B cell (primary cell): ENCODE measurements around the gene CST6. TPM values are rescaled to one million over a fixed set of nuclear protein-coding genes. Genes with fewer than 3 reads are reported as not detected.

ENCODE experiments used
- ATAC-seq: fragments of 200-7000 bp; cut with Tn5 transposase; one replicate; pipeline ENCODE4 v1.10.0; 2021; ENCODE audit warnings: low read depth, mild to moderate bottlenecking, moderate number of reproducible peaks, moderate library complexity
- CTCF ChIA-PET: fragments of 350-600 bp; sonication (Branson Sonifier 250); formaldehyde crosslinking; loops from one replicate; lab custom pipeline; 2021; ENCODE audit warnings: antibody characterized with exemption, inconsistent platforms; lab: Charles Lee
- POLR2A ChIA-PET: fragments of 350-600 bp; sonication (Branson Sonifier 250); formaldehyde crosslinking; loops from one replicate; lab custom pipeline; 2021; ENCODE audit warnings: antibody characterized with exemption; lab: Charles Lee
- DNase-seq: peaks from one replicate; pipeline ENCODE4 v3.0.0; 2013
- H2AFZ ChIP-seq: 2 replicates; pipeline ENCODE4 v1.6.1; 2012; ENCODE audit warnings: mild to moderate bottlenecking, low read depth, low read length; ENCODE audit not compliant: insufficient read depth, poor library complexity, severe bottlenecking
- H3K27ac ChIP-seq, 2 donors: 1 replicate in 1 of 2; 2 replicates in 1 of 2; pipeline ENCODE4 v1.5.1; 2012 to 2013; ENCODE audit warnings: low read length in 2 of 2, mild to moderate bottlenecking in 2 of 2, moderate library complexity in 1 of 2
- H3K27me3 ChIP-seq, 4 experiments: fragments of 200-600 bp in 1 of 4; sonication (generic) in 1 of 4; replicated peaks in 1 of 4; 1 replicate in 2 of 4; 2 replicates in 2 of 4; pipeline versions ENCODE4 v1.6.1 to v1.7.0; 2013 to 2016; ENCODE audit warnings: low read length in 3 of 4, mild to moderate bottlenecking in 2 of 4, mixed read lengths in 1 of 4, moderate library complexity in 1 of 4; ENCODE audit not compliant: insufficient read depth in 4 of 4, control insufficient read depth in 3 of 4; ENCODE audit errors: control extremely low read depth in 1 of 4
- H3K36me3 ChIP-seq, 2 experiments: replicated peaks in 1 of 2; 1 replicate in 1 of 2; 2 replicates in 1 of 2; pipeline versions ENCODE4 v1.6.1 to v1.7.1; 2013; ENCODE audit warnings: low read length in 1 of 2; ENCODE audit not compliant: insufficient read depth in 2 of 2, control insufficient read depth in 1 of 2; ENCODE audit errors: control extremely low read depth in 1 of 2, extremely low read depth in 1 of 2
- H3K4me1 ChIP-seq, 2 donors: fragments of 200-600 bp in 1 of 2; sonication (generic) in 1 of 2; 1 replicate in 1 of 2; 2 replicates in 1 of 2; pipeline versions ENCODE4 v1.5.1 to v1.6.1; 2013 to 2017; ENCODE audit warnings: low read length in 2 of 2; ENCODE audit not compliant: control insufficient read depth in 2 of 2, insufficient read depth in 2 of 2
- H3K4me2 ChIP-seq: replicated peaks from 2 replicates; pipeline ENCODE3; 2012; ENCODE audit warnings: mild to moderate bottlenecking, low read depth, low read length; ENCODE audit not compliant: poor library complexity, severe bottlenecking
- H3K4me3 ChIP-seq, 5 experiments: fragments of 200-600 bp in 1 of 5; sonication (generic) in 1 of 5; 1 replicate in 3 of 5; 2 replicates in 2 of 5; pipeline versions ENCODE4 v1.5.1 to v1.7.0; 2011 to 2016; ENCODE audit warnings: low read length in 4 of 5, mild to moderate bottlenecking in 4 of 5, low read depth in 2 of 5, control low read depth in 1 of 5, moderate library complexity in 1 of 5; ENCODE audit not compliant: insufficient read depth in 1 of 5; ENCODE audit errors: control extremely low read depth in 1 of 5, extremely low read depth in 1 of 5
- H3K79me2 ChIP-seq: fragments of 200-600 bp; sonication (generic); one replicate; pipeline ENCODE4 v1.6.0; 2016; ENCODE audit warnings: low read length; ENCODE audit not compliant: control insufficient read depth, insufficient read depth
- H3K9ac ChIP-seq: fragments of 200-600 bp; sonication (generic); 2 replicates; pipeline ENCODE4 v1.6.1; 2017; ENCODE audit warnings: mild to moderate bottlenecking, low read length, moderate library complexity
- H3K9me3 ChIP-seq, 3 donors: one replicate each; pipeline versions ENCODE4 v1.6.1 to v1.7.1; 2013; ENCODE audit warnings: low read length in 2 of 3; ENCODE audit not compliant: control insufficient read depth in 2 of 3, insufficient read depth in 1 of 3; ENCODE audit errors: control extremely low read depth in 1 of 3
- H4K20me1 ChIP-seq: 2 replicates; pipeline ENCODE4 v1.6.0; 2012; ENCODE audit warnings: mild to moderate bottlenecking, low read length; ENCODE audit not compliant: insufficient read depth, control insufficient read depth, poor library complexity, severe bottlenecking
- H3K27ac Mint-ChIP-seq: one replicate; pipeline ENCODE4 v1.8.0; 2021; ENCODE audit warnings: mixed read lengths
- H3K27me3 Mint-ChIP-seq: one replicate; pipeline ENCODE4 v1.8.0; 2021; ENCODE audit warnings: mixed read lengths
- H3K4me1 Mint-ChIP-seq: one replicate; pipeline ENCODE4 v1.8.0; 2021; ENCODE audit warnings: mixed read lengths
- H3K4me3 Mint-ChIP-seq: one replicate; pipeline ENCODE4 v1.8.0; 2021; ENCODE audit warnings: mixed read lengths
- H3K9me3 Mint-ChIP-seq: one replicate; pipeline ENCODE4 v1.8.0; 2022; ENCODE audit warnings: mixed read lengths; ENCODE audit not compliant: insufficient read depth
- EZH2 ChIP-seq: IDR thresholded peaks from 2 replicates; pipeline ENCODE4 v1.6.1; 2012; ENCODE audit warnings: borderline replicate concordance, low read depth, mild to moderate bottlenecking, moderate library complexity, low read length; ENCODE audit not compliant: insufficient read depth, poor library complexity, severe bottlenecking
- WGBS: methylation state at CpG from one replicate; pipeline ENCODE4 v1.1.5; 2013; ENCODE audit warnings: missing lambda C conversion rate; ENCODE audit not compliant: insufficient coverage; 5-methylcytosine and 5-hydroxymethylcytosine counted together
- intact Hi-C: fragments of 100-400 bp; cut with micrococcal nuclease; formaldehyde crosslinking; loops from one replicate; pipeline ENCODE4 v1.10.0; 2022
- polyA plus RNA-seq: library from polyadenylated mRNA; depleted of rRNA; stranded (reverse); fragments of >200 nt; gene quantifications from 2 replicates; pipeline ENCODE4 v1.2.3, GENCODE V29; 2012
- total RNA-seq, 2 donors: library from RNA; stranded (reverse); fragments of 120-200 nt in 1 of 2; gene quantifications; 1 replicate in 1 of 2; 2 replicates in 1 of 2; pipeline versions ENCODE4 v1.2.3 to v1.2.4, GENCODE V29; 2013 to 2022
- TF ChIP-seq, protein P1 (sequence below): fragments of 200-600 bp; IDR thresholded peaks from one replicate; pipeline ENCODE4 v1.8.0; 2022; ENCODE audit warnings: antibody characterized with exemption, mild to moderate bottlenecking

CST6 gene
- total and polyA plus RNA-seq, 2 donors (not counting 1 experiment from before 2014, with no cell fraction given) = not detected

DNA sequence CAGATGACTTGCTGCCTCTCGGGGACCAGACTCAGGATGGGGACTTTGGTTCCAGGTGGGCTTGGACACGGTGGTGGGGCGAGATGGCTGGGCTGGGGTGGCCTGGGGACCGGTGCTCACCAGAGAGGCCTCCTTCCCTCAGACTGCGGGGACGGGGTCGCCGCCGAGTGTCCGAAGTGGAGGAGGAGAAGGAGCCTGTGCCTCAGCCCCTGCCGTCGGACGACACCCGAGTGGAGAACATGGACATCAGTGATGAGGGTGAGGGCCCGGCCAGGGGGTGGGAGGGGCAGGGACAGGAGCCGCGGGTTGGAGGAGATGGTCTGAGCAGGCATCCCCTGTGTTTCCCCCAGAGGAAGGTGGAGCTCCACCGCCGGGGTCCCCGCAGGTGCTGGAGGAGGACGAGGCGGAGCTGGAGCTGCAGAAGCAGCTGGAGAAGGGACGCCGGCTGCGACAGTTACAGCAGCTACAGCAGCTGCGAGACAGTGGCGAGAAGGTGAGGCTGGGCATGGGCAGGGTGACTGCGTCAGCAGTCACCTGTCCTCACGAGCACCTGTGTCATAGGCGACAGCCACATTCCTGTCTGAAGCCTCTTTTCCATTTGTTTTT is 44.4 kb upstream of the CST6 start:
- ATAC-seq (no peak), DNase-seq (no peak)
- CTCF ChIA-PET = interaction anchor here (0.6 to 1.6 kb wide), 2 partner anchors 83 to 89 kb away, joined by 4 to 6 read pairs; no protein-coding TSS in a partner anchor
- POLR2A ChIA-PET = interaction anchor here (0.7 kb wide), 3 partner anchors 13 to 116 kb away, joined by 6 to 8 read pairs (median 7); no protein-coding TSS in a partner anchor
- peaks cover 15 to 17% of the 10 kb centered on the region in 2 donors for H3K4me1 ChIP-seq
- Mint-ChIP-seq H3K27ac (no peak overlapping the region), H3K9me3 (no peaks in the 10 kb centered on the region), H3K4me1 (peaks cover 20% of the 10 kb centered on the region), H3K4me3 (no peak overlapping the region), H3K27me3 (no peaks in the 10 kb centered on the region)
- no peaks in the 10 kb centered on the region for H3K27me3 ChIP-seq
- no peak overlapping the region for H3K4me2 ChIP-seq
- H2AFZ ChIP-seq = no peak overlapping the region
- no peak overlapping the region for H3K4me3 ChIP-seq
- H3K9me3 ChIP-seq = no peaks in the 10 kb centered on the region
- no peak for TF ChIP-seq EZH2
- TF ChIP-seq, protein P1, sequence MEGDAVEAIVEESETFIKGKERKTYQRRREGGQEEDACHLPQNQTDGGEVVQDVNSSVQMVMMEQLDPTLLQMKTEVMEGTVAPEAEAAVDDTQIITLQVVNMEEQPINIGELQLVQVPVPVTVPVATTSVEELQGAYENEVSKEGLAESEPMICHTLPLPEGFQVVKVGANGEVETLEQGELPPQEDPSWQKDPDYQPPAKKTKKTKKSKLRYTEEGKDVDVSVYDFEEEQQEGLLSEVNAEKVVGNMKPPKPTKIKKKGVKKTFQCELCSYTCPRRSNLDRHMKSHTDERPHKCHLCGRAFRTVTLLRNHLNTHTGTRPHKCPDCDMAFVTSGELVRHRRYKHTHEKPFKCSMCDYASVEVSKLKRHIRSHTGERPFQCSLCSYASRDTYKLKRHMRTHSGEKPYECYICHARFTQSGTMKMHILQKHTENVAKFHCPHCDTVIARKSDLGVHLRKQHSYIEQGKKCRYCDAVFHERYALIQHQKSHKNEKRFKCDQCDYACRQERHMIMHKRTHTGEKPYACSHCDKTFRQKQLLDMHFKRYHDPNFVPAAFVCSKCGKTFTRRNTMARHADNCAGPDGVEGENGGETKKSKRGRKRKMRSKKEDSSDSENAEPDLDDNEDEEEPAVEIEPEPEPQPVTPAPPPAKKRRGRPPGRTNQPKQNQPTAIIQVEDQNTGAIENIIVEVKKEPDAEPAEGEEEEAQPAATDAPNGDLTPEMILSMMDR = no peak
- peaks cover 59% of the 10 kb centered on the region for H4K20me1 ChIP-seq
- peaks cover 10 to 74% of the 10 kb centered on the region in 2 experiments for H3K36me3 ChIP-seq
- WGBS = 98% methylated on average over 30 of the region's 30 CpGs
- peaks cover 48% of the 10 kb centered on the region for H3K79me2 ChIP-seq
- no peak overlapping the region for H3K27ac ChIP-seq
- no peak overlapping the region for H3K9ac ChIP-seq
- intact Hi-C loops = no loop called here
